HG03460 (cell line): Measurements from ENCODE around the gene OBP2B.

Experiments used
- ATAC-seq: cut with Tn5 transposase; IDR thresholded peaks from one replicate; pipeline ENCODE4 v1.9.1; 2021; ENCODE audit not compliant: unreplicated experiment

Gene OBP2B

GRCh38 chr9:133202688-133203453 is 6.2 kb downstream of the OBP2B start:
- ATAC-seq, result no peak

DNA sequence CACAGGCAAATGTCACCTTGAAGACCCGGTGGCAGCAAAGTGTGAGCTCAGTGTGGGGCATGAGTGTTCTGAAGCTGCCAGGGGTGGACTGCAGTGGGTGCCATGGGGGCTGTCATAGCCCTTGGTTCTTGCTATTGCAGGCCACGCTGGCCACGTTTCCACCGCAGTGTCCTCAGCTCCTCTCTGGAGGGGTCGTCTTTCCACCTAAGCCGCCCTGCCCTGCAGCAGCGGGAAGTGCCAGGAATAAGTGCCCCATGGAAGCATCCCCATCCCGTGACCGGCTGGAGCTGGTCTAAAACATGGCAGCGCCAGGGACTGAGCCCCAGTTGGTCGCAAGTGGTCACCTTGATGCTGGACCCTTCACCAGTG is 6.9 kb downstream of the OBP2B start:
- ATAC-seq, result no peak

- ATAC-seq, result no peak
These were observed 7.5 kb downstream of the OBP2B start for GRCh38 chr9:133201424-133202144.

DNA sequence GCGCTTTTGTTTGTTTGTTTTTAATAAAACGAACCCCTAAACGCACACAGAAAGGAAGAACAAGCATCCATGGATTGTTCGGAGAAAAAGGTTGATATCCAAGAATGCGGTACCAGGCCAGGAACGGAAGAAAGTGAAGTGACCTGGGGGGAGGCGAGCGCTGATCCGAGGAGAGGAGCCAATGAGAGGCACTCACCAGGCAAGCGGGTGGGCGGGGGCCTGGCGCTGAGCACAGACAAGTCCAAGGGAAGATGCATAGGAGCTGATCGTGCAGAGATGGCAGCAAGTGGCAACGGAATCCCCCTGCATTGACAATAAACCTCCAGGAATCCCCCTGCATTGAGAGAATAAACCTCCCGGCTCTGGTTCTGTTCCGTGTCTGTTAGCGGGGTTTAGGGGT is 8.4 kb downstream of the OBP2B start:
- ATAC-seq, result no peak

GRCh38 chr9:133199648-133200321 is 9.3 kb downstream of the OBP2B start:
- no peak for ATAC-seq

DNA sequence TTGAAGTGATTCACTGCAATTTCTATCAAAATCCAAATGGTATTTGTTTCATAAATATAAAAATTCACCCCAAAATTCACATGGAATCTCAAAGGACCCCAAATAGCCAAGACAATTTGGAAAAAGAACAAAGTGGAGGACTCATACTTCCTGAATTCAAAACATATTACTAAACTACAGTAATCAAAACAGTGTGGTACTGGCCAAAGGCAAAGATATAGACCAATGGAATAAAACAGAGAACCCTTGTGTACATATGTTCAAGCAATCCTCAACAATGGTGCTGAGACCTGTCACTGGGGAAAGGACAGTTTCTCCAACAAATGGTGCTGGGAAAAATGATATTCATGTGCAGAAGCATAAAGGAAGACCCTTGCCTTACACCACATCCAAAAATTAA is 14.0 kb downstream of the OBP2B start:
- ATAC-seq, result no peak

DNA sequence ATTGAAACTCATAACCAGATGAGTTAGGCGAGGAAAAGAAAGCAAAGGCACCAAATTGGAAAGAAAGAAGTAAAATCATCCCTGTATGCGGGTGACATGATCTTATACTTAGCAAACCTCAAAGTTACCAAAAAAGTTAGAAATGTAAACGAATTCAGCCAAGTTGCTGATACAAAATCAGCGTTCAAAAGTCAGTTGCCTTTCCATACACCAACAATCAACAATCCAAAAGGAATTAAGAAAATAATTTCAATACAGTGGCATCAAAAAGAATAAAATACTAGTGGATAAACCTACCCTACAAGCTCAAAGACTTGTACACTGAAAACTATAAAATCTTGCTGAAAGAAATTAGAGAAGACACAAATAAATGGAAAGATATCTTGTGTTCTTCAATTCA is 14.5 kb downstream of the OBP2B start:
- no peak for ATAC-seq

GRCh38 chr9:133191989-133192388 is 17.1 kb downstream of the OBP2B start:
- ATAC-seq, result no peak

- ATAC-seq, result no peak
These were observed 19.2 kb downstream of the OBP2B start for GRCh38 chr9:133189826-133190225.

DNA sequence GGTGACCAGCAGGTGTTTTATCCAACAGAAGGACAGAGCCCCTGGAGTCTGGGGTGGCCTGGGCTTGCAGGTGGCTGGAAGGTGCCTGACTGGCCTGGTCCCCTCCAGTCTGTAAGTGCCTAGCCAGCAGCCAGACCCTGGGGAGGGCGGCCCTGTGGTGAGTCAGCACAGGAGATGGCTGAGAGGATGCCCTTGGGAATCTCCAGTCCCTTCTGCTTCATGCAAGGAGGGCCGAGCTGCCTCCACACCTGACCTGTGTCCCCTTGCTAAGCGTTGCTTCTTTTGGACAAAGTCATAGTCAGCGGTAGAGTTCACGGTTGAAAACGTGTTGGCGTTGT is 20.2 kb downstream of the OBP2B start:
- ATAC-seq, result no peak

GRCh38 chr9:133188006-133188842 is 20.8 kb downstream of the OBP2B start:
- no peak for ATAC-seq

- ATAC-seq, result no peak
These were observed 21.5 kb downstream of the OBP2B start for GRCh38 chr9:133187561-133188005.

GRCh38 chr9:133186736-133187135 is 22.3 kb downstream of the OBP2B start:
- ATAC-seq, result no peak

GRCh38 chr9:133184971-133185370 is 24.1 kb downstream of the OBP2B start:
- ATAC-seq, result no peak

DNA sequence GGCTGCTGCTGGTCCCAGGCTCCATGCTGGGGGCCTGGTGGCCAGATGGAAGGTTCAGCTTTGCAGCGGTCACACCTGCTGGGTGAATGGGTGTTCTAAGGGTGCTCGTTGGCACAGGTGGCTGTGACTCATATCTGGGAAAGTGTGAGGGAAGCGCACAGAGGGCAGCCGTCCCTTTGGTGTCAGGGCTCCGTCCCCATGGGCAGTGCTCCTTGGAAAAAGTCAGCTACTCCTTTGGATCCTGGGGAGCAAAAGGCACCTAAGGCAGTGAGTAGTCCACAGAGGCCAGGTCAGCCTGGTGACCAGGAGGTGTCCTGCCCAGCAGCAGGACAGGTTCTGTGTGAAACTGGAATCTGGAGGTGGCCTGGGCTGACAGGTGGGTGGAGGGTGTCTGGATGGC is 26.9 kb downstream of the OBP2B start:
- no peak for ATAC-seq

GRCh38 chr9:133181561-133181960 is 27.5 kb downstream of the OBP2B start:
- ATAC-seq, result no peak

DNA sequence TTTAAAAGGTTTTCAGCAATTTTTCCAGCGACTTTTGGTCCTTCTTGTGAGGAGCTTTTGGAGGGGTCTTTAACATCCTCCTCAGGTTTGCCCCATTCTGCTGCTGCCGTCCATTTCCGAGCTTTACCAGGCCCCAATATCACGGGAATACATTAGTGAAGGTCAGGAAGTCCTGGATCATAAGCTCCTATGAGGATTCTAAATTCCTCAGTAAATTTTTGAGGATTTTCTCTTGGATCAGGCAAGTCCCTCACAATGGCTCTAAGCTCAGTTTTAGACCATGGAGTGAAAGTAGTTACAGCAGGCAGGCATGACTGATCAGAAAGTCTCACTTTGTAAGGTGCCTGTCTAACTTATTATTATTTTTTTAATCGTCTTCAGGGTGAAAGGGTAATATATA is 28.1 kb downstream of the OBP2B start:
- ATAC-seq, result no peak

GRCh38 chr9:133173056-133173455 is 36.0 kb downstream of the OBP2B start:
- no peak for ATAC-seq

DNA sequence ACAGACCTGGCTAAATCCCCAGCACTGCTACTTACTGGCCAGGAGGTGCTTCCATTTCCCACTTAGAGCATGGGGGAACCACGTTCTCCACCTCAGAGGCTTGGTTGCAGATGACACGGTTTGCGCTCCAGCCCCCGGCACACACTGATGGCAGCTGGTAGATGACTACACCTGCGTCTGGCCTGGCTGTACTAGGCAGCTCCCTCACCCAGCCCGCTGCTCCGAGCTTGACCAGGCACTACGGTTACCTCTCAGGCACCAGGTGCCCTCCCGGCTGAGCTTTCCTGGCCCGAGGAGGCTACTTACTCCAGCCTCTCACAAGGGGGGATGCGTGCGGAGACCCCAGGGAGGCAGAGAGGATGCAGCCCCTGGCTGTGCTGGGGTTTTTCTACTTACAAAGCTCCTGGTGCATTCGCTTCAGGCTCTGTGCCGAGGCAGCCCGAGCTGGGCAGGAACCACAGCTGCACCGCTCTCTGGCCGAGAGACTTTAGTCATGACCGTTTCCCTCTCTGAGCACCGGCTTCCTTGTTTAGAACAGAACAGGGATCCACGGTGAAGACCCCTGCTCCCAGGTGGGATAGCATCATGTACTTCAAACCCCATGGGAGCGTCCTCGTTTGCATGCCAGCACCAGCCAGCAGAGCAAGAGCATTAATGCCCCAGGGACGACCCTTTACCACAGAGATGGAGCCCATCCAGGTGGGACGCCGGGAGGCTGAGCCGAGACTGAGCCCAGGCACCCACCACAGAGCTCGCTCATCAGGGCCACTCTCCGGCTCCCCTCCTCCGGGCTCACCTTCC is 37.7 kb downstream of the OBP2B start:
- ATAC-seq, result no peak

GRCh38 chr9:133170716-133171115 is 38.3 kb downstream of the OBP2B start:
- no peak for ATAC-seq
